GF-D8 (cell line): ENCODE measurements around the gene DAPK3.
"Not testable (repeated sequence)": the region's sequence is repeated elsewhere in the genome, so short reads cannot be mapped to it uniquely, and the experiment has no call there.

Source experiments
- DNase-seq: peaks from one replicate; lab custom pipeline; 2025; lab: John Stamatoyannopoulos, UW

DAPK3 gene

GRCh38 chr19:3970808-3971598 is at the start of gene DAPK3:
Gene DAPK3, minus strand, starts transcription at chr19:3971099. Its CDS starts 1,364 bp downstream, at chr19:3969735.
- peak; percentile 87 for DNase-seq

- DNase-seq, result no peak
These were observed 48.7 kb upstream of the DAPK3 start for GRCh38 chr19:4019578-4019977.

GRCh38 chr19:4018775-4019504 is 48.0 kb upstream of the DAPK3 start:
- DNase-seq, result no peak

GRCh38 chr19:4018140-4018613 is 47.3 kb upstream of the DAPK3 start:
- no peak for DNase-seq

GRCh38 chr19:4016903-4017638 is 46.2 kb upstream of the DAPK3 start:
- DNase-seq, result no peak

GRCh38 chr19:4016486-4016885 is 45.6 kb upstream of the DAPK3 start:
- DNase-seq, result no peak

- DNase-seq, result no peak
These were observed 45.0 kb upstream of the DAPK3 start for GRCh38 chr19:4015705-4016402.

- DNase-seq, result no peak
These were observed 43.9 kb upstream of the DAPK3 start for GRCh38 chr19:4014541-4015491.

- no peak for DNase-seq
These were observed 43.1 kb upstream of the DAPK3 start for GRCh38 chr19:4013886-4014540.

- no peak for DNase-seq
These were observed 42.2 kb upstream of the DAPK3 start for GRCh38 chr19:4012975-4013634.

GRCh38 chr19:4012092-4012974 is 41.4 kb upstream of the DAPK3 start:
- DNase-seq, result no peak

GRCh38 chr19:4011430-4011829 is 40.5 kb upstream of the DAPK3 start:
- not testable (repeated sequence) for DNase-seq

GRCh38 chr19:4010808-4011110 is 39.9 kb upstream of the DAPK3 start:
- no peak for DNase-seq

- DNase-seq, result no peak
These were observed 39.3 kb upstream of the DAPK3 start for GRCh38 chr19:4009990-4010807.

- no peak for DNase-seq
These were observed 37.1 kb upstream of the DAPK3 start for GRCh38 chr19:4007836-4008539.

- DNase-seq, result peak; percentile 84
These were observed 36.3 kb upstream of the DAPK3 start, which contains the start of gene PIAS4 for GRCh38 chr19:4007021-4007835. Gene PIAS4, plus strand, starts transcription at chr19:4007736. Its CDS starts 25 bp downstream, at chr19:4007761.
